CD14-positive monocyte (primary cell): ENCODE results near the gene OCRL. TPM values are rescaled to one million over a fixed set of nuclear protein-coding genes. Genes with fewer than 3 reads are reported as not detected.

Experiments
- DNase-seq, 3 donors: peaks; one replicate each; pipeline ENCODE4 v3.0.0-alpha.2; 2011 to 2022
- H2AFZ ChIP-seq: 2 replicates; pipeline ENCODE4 v1.6.0; 2012; ENCODE audit warnings: mild to moderate bottlenecking, low read depth, low read length, inconsistent platforms; ENCODE audit not compliant: insufficient read depth, poor library complexity, severe bottlenecking
- H3K27ac ChIP-seq, 2 donors: 1 replicate in 1 of 2; 2 replicates in 1 of 2; pipeline ENCODE4 v1.5.1; 2012 to 2013; ENCODE audit warnings: low read length in 2 of 2, control low read depth in 1 of 2, inconsistent platforms in 1 of 2, low read depth in 1 of 2, mild to moderate bottlenecking in 1 of 2
- H3K27me3 ChIP-seq, 2 donors: one replicate each; pipeline versions ENCODE4 v1.6.0 to v1.6.1; 2011 to 2013; ENCODE audit warnings: low read length in 2 of 2; ENCODE audit not compliant: control insufficient read depth in 2 of 2, insufficient read depth in 2 of 2
- H3K36me3 ChIP-seq, 2 donors: replicated peaks in 1 of 2; 1 replicate in 1 of 2; 2 replicates in 1 of 2; pipeline versions ENCODE4 v1.5.1 to v1.6.1; 2012 to 2013; ENCODE audit warnings: low read length in 2 of 2, control low read depth in 1 of 2, inconsistent platforms in 1 of 2, mild to moderate bottlenecking in 1 of 2; ENCODE audit not compliant: insufficient read depth in 2 of 2, control insufficient read depth in 1 of 2
- H3K4me1 ChIP-seq, 2 donors: 1 replicate in 1 of 2; 2 replicates in 1 of 2; pipeline versions ENCODE4 v1.5.1 to v1.6.1; 2012 to 2013; ENCODE audit warnings: low read length in 2 of 2, control low read depth in 1 of 2, inconsistent platforms in 1 of 2, mild to moderate bottlenecking in 1 of 2, moderate library complexity in 1 of 2; ENCODE audit not compliant: insufficient read depth in 2 of 2, control insufficient read depth in 1 of 2
- H3K4me2 ChIP-seq: replicated peaks from 2 replicates; pipeline ENCODE3; 2012; ENCODE audit warnings: low read length, moderate library complexity, mild to moderate bottlenecking; ENCODE audit not compliant: poor library complexity, severe bottlenecking; ENCODE audit errors: extremely low read depth
- H3K4me3 ChIP-seq, 3 experiments: fragments of 200-600 bp in 1 of 3; sonication (generic) in 1 of 3; replicated peaks in 1 of 3; 1 replicate in 2 of 3; 2 replicates in 1 of 3; pipeline ENCODE4 v1.5.1; 2011 to 2013; ENCODE audit warnings: low read length in 3 of 3, mild to moderate bottlenecking in 3 of 3, control low read depth in 2 of 3, low read depth in 2 of 3, inconsistent platforms in 1 of 3, moderate library complexity in 1 of 3
- H3K79me2 ChIP-seq: 2 replicates; pipeline ENCODE4 v1.6.0; 2012; ENCODE audit warnings: mild to moderate bottlenecking, control low read depth, inconsistent platforms, low read length, moderate library complexity; ENCODE audit not compliant: insufficient read depth
- H3K9ac ChIP-seq: 2 replicates; pipeline ENCODE4 v1.6.0; 2017; ENCODE audit warnings: low read length, mild to moderate bottlenecking; ENCODE audit not compliant: insufficient read depth, poor library complexity, severe bottlenecking
- H3K9me3 ChIP-seq, 2 donors: replicated peaks in 1 of 2; 1 replicate in 1 of 2; 2 replicates in 1 of 2; pipeline versions ENCODE4 v1.5.1 to v1.6.1; 2012 to 2013; ENCODE audit warnings: low read length in 2 of 2, control low read depth in 1 of 2; ENCODE audit not compliant: control insufficient read depth in 1 of 2, insufficient read depth in 1 of 2
- H4K20me1 ChIP-seq: 2 replicates; pipeline ENCODE4 v1.6.0; 2012; ENCODE audit warnings: mild to moderate bottlenecking, low read length, control low read depth, moderate library complexity; ENCODE audit not compliant: insufficient read depth
- H3K27ac Mint-ChIP-seq, 7 donors: one replicate each; pipeline ENCODE4 v1.8.0; 2020; ENCODE audit warnings: mild to moderate bottlenecking in 7 of 7, mixed read lengths in 7 of 7, moderate library complexity in 6 of 7, inconsistent platforms in 2 of 7
- H3K27me3 Mint-ChIP-seq, 3 donors: one replicate each; pipeline ENCODE4 v1.8.0; 2021 to 2022; ENCODE audit warnings: low read depth in 3 of 3, mild to moderate bottlenecking in 3 of 3, mixed read lengths in 3 of 3, moderate library complexity in 3 of 3, inconsistent platforms in 1 of 3
- H3K36me3 Mint-ChIP-seq, 2 donors: one replicate each; pipeline ENCODE4 v1.8.0; 2020; ENCODE audit warnings: mixed read lengths in 2 of 2, inconsistent platforms in 1 of 2, mild to moderate bottlenecking in 1 of 2
- H3K4me1 Mint-ChIP-seq: one replicate; pipeline ENCODE4 v1.8.0; 2020; ENCODE audit warnings: mild to moderate bottlenecking, mixed read lengths
- H3K4me3 Mint-ChIP-seq, 2 donors: one replicate each; pipeline ENCODE4 v1.8.0; 2020; ENCODE audit warnings: mild to moderate bottlenecking in 2 of 2, mixed read lengths in 2 of 2, moderate library complexity in 1 of 2
- H3K9me3 Mint-ChIP-seq, 7 donors: one replicate each; pipeline ENCODE4 v1.8.0; 2020 to 2022; ENCODE audit warnings: mixed read lengths in 7 of 7, mild to moderate bottlenecking in 6 of 7, moderate library complexity in 6 of 7, inconsistent platforms in 2 of 7
- CTCF ChIP-seq: fragments of 200-600 bp; IDR thresholded peaks from one replicate; pipeline ENCODE4 v1.8.0; 2022; ENCODE audit warnings: antibody characterized with exemption, mild to moderate bottlenecking
- WGBS: methylation state at CpG from one replicate; pipeline ENCODE4 v1.1.5; 2013; ENCODE audit warnings: missing lambda C conversion rate; ENCODE audit not compliant: insufficient coverage; 5-methylcytosine and 5-hydroxymethylcytosine counted together
- intact Hi-C, 2 donors: fragments of 100-400 bp; cut with micrococcal nuclease; formaldehyde crosslinking; loops; one replicate each; pipeline versions ENCODE4 v1.15.0 to v1.15.1; 2023
- polyA plus RNA-seq, 3 donors: library from polyadenylated mRNA; depleted of rRNA in 1 of 3; unstranded in 2 of 3; stranded (reverse) in 1 of 3; fragments of 300-500 nt in 2 of 3; fragments of >200 nt in 1 of 3; fragmentation: Illumina TruSeq in 2 of 3; gene quantifications; 1 replicate in 2 of 3; 2 replicates in 1 of 3; pipeline ENCODE4 v1.2.3, GENCODE V29; 2012 to 2021

Gene OCRL
- polyA plus RNA-seq, 3 donors, result 1.8 to 11.2 (median 2.4) TPM

- H3K4me3 ChIP-seq, result no peak overlapping the region
- peaks cover 49 to 70% of the 10 kb centered on the region in 2 donors for H3K36me3 ChIP-seq
- peaks cover 0 to 3% of the 10 kb centered on the region in 2 donors for H3K4me1 ChIP-seq
- H3K79me2 ChIP-seq, result no peaks in the 10 kb centered on the region
- no peaks in the 10 kb centered on the region for H3K27me3 ChIP-seq
- no peaks in the 10 kb centered on the region for H3K27me3 Mint-ChIP-seq
- no peak overlapping the region for H3K27ac ChIP-seq
- H3K9me3 ChIP-seq, result no peaks in the 10 kb centered on the region
- WGBS, result 0% methylated on average over 1 of the region's 3 CpGs
- no peak overlapping the region for H3K27ac Mint-ChIP-seq
- H3K4me1 Mint-ChIP-seq, result peaks cover 9% of the 10 kb centered on the region
- TF ChIP-seq CTCF, result no peak
- H3K4me3 Mint-ChIP-seq, result no peak overlapping the region
- no peak overlapping the region for H2AFZ ChIP-seq
- H3K9me3 Mint-ChIP-seq, result no peaks in the 10 kb centered on the region
- H3K9ac ChIP-seq, result no peak overlapping the region
- DNase-seq, result no peak
- no peak overlapping the region for H3K4me2 ChIP-seq
- intact Hi-C loops, result no loop called here
- H3K36me3 Mint-ChIP-seq, result peaks cover 47 to 62% of the 10 kb centered on the region in 2 donors
- no peaks in the 10 kb centered on the region for H4K20me1 ChIP-seq
Measured at GRCh38 chrX:129565046-129565650, 25.1 kb downstream of the OCRL start.

GRCh38 chrX:129566073-129566472, 26.0 kb downstream of the OCRL start:
- Histone ChIP-seq H3K4me2 (no peak overlapping the region), H3K27ac (no peak overlapping the region), H3K9ac (no peak overlapping the region), H3K79me2 (no peaks in the 10 kb centered on the region), H3K36me3 (peaks cover 43 to 70% of the 10 kb centered on the region in 2 donors), H4K20me1 (no peaks in the 10 kb centered on the region), H3K4me1 (peaks cover 0 to 3% of the 10 kb centered on the region in 2 donors), H3K27me3 (no peaks in the 10 kb centered on the region), H3K9me3 (no peaks in the 10 kb centered on the region), H3K4me3 (no peak overlapping the region), H2AFZ (no peak overlapping the region)
- Mint-ChIP-seq H3K27ac (peak overlapping the region in 4 of 7 donors; percentile 12 to 66 (median 45)), H3K4me3 (no peak overlapping the region), H3K9me3 (no peaks in the 10 kb centered on the region), H3K4me1 (peaks cover 9% of the 10 kb centered on the region), H3K27me3 (no peaks in the 10 kb centered on the region), H3K36me3 (peaks cover 47 to 61% of the 10 kb centered on the region in 2 donors)
- no peak for DNase-seq
- WGBS, result no CpG with 5 or more reads among the region's 1 CpG
- intact Hi-C loops, result no loop called here
- no peak for TF ChIP-seq CTCF
